GM23338 (cell line): ENCODE measurements around the gene TXNDC16.

Experiments used
- CREB1 ChIP-seq: fragments of 250-450 bp; sonication (Bioruptor Pico); IDR thresholded peaks from 2 replicates; pipeline ENCODE4 v1.5.0; 2020; ENCODE audit warnings: low read depth, mild to moderate bottlenecking, moderate library complexity
- CTCF ChIP-seq, 2 experiments: fragments of 200-600 bp in 1 of 2; sonication (generic) in 1 of 2; conservative IDR thresholded peaks; 2 replicates each; pipeline versions ENCODE4 v1.5.1 to v1.6.1; 2016 to 2017; ENCODE audit warnings: antibody characterized with exemption in 2 of 2, low read depth in 2 of 2, mild to moderate bottlenecking in 2 of 2, moderate library complexity in 1 of 2
- JUNB ChIP-seq: IDR thresholded peaks from one replicate; pipeline ENCODE4 v1.6.1; 2016; ENCODE audit warnings: antibody characterized with exemption; ENCODE audit not compliant: unreplicated experiment
- POLR2AphosphoS5 ChIP-seq: IDR thresholded peaks from 2 replicates; pipeline ENCODE4 v1.6.1; 2016; ENCODE audit warnings: antibody characterized with exemption, low read depth
- STAT1 ChIP-seq: IDR thresholded peaks from one replicate; pipeline ENCODE4 v1.6.1; 2016; ENCODE audit warnings: antibody characterized with exemption; ENCODE audit not compliant: unreplicated experiment
- TF ChIP-seq, protein P1 (sequence below): IDR thresholded peaks from one replicate; pipeline ENCODE4 v1.6.1; 2018; ENCODE audit warnings: antibody characterized with exemption; ENCODE audit not compliant: unreplicated experiment

DNA sequence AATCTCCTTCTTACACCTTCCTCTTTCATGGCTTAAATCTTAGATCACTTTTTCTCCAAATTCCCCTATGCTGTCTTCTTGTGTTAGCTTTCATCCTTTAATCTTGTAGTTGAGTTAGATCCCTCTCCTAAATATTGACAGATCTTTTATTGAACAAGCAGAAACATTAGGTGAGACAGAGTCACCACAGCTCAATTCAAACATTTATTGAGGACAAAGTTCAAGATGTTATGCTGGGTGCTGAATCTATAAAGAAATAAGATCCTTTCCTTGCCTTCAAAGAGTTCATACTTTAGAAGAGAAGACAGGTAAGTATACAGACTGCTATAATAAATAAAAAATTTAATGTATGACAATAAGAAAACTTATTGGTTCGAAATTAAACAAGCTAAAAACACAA, 109.7 kb downstream of the TXNDC16 start:
- no peak for TF ChIP-seq CTCF (conservative IDR thresholded peaks at IDR 0.05; ENCODE audit: low read depth in 2 of 2)
- TF ChIP-seq, protein P1, sequence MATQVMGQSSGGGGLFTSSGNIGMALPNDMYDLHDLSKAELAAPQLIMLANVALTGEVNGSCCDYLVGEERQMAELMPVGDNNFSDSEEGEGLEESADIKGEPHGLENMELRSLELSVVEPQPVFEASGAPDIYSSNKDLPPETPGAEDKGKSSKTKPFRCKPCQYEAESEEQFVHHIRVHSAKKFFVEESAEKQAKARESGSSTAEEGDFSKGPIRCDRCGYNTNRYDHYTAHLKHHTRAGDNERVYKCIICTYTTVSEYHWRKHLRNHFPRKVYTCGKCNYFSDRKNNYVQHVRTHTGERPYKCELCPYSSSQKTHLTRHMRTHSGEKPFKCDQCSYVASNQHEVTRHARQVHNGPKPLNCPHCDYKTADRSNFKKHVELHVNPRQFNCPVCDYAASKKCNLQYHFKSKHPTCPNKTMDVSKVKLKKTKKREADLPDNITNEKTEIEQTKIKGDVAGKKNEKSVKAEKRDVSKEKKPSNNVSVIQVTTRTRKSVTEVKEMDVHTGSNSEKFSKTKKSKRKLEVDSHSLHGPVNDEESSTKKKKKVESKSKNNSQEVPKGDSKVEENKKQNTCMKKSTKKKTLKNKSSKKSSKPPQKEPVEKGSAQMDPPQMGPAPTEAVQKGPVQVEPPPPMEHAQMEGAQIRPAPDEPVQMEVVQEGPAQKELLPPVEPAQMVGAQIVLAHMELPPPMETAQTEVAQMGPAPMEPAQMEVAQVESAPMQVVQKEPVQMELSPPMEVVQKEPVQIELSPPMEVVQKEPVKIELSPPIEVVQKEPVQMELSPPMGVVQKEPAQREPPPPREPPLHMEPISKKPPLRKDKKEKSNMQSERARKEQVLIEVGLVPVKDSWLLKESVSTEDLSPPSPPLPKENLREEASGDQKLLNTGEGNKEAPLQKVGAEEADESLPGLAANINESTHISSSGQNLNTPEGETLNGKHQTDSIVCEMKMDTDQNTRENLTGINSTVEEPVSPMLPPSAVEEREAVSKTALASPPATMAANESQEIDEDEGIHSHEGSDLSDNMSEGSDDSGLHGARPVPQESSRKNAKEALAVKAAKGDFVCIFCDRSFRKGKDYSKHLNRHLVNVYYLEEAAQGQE = no peak
- TF ChIP-seq POLR2AphosphoS5 = no peak
- no peak for TF ChIP-seq STAT1
- no peak for TF ChIP-seq JUNB
- no peak for TF ChIP-seq CREB1 (CRISPR knock-in tag)
